ENCODE data around the gene DMC1.

The DMC1 gene

GRCh38 chr22:38567531-38568285, 2.3 kb downstream of the DMC1 start:
- peak; percentile 10 for DNase-seq (ENCODE audit: low read depth)

GRCh38 chr22:38566726-38567504, 3.1 kb downstream of the DMC1 start:
- peak; percentile 14 for DNase-seq (ENCODE audit: low read depth)

GRCh38 chr22:38565441-38565840, 4.5 kb downstream of the DMC1 start:
- DNase-seq (ENCODE audit: low read depth): no peak

- DNase-seq (ENCODE audit: low read depth): peak; percentile 10
Observed at GRCh38 chr22:38564669-38565068, 5.3 kb downstream of the DMC1 start.

GRCh38 chr22:38554281-38554680, 15.7 kb downstream of the DMC1 start:
- no peak for DNase-seq (ENCODE audit: low read depth)

GRCh38 chr22:38549101-38549894, 20.7 kb downstream of the DMC1 start:
- peak; percentile 4 for DNase-seq (ENCODE audit: low read depth)

- no peak for DNase-seq (ENCODE audit: low read depth)
Observed at GRCh38 chr22:38540701-38541100, 29.3 kb downstream of the DMC1 start.

GRCh38 chr22:38531251-38531938, 38.6 kb downstream of the DMC1 start:
- no peak for DNase-seq (ENCODE audit: low read depth)

GRCh38 chr22:38524429-38524828, 45.6 kb downstream of the DMC1 start:
- no peak for DNase-seq (ENCODE audit: low read depth)

- DNase-seq (ENCODE audit: low read depth): no peak
Observed at GRCh38 chr22:38523479-38523878, 46.5 kb downstream of the DMC1 start.

- DNase-seq (ENCODE audit: low read depth): no peak
Observed at GRCh38 chr22:38523029-38523428, 47.0 kb downstream of the DMC1 start.

- no peak for DNase-seq (ENCODE audit: low read depth)
Observed at GRCh38 chr22:38519453-38520250, 50.3 kb downstream of the DMC1 start.

GRCh38 chr22:38518620-38519019, 51.4 kb downstream of the DMC1 start:
- no peak for DNase-seq (ENCODE audit: low read depth)

GRCh38 chr22:38513063-38513462, 56.9 kb downstream of the DMC1 start:
- no peak for DNase-seq (ENCODE audit: low read depth)

GRCh38 chr22:38510416-38510970, 59.5 kb downstream of the DMC1 start:
- DNase-seq (ENCODE audit: low read depth): no peak

GRCh38 chr22:38506118-38506962, 63.6 kb downstream of the DMC1 start, which contains the start of gene DDX17:
DDX17 (minus strand) TSS chr22:38506311.
- DNase-seq (ENCODE audit: low read depth): peak; percentile 96

GRCh38 chr22:38505541-38506117, 64.4 kb downstream of the DMC1 start:
- peak; percentile 55 for DNase-seq (ENCODE audit: low read depth)

GRCh38 chr22:38504731-38505540, 65.0 kb downstream of the DMC1 start:
- peak; percentile 50 for DNase-seq (ENCODE audit: low read depth)

GRCh38 chr22:38503021-38503420, 67.0 kb downstream of the DMC1 start:
- no peak for DNase-seq (ENCODE audit: low read depth)

Data from amniotic epithelial cell (primary cell).